Skin of body (tissue), 2 donors: ENCODE results near the gene PAPSS1. TPM values are rescaled to one million over a fixed set of nuclear protein-coding genes. Genes with fewer than 3 reads are reported as not detected.
A peak's percentile ranks its signal among the peaks of the same experiment; 100 is the strongest.
"Not testable (repeated sequence)": the region's sequence is repeated elsewhere in the genome, so short reads cannot be mapped to it uniquely, and the experiment has no call there.

Source experiments
- DNase-seq: peaks from one replicate; lab custom pipeline; 2025; lab: John Stamatoyannopoulos, UW
- total RNA-seq: library from RNA; depleted of rRNA; stranded (reverse); fragments of >200 nt; gene quantifications from one replicate; pipeline ENCODE4 v1.2.3, GENCODE V29; 2014

PAPSS1 gene
- total RNA-seq, 1 donor from 2014 or later, result 54.4 TPM

DNA sequence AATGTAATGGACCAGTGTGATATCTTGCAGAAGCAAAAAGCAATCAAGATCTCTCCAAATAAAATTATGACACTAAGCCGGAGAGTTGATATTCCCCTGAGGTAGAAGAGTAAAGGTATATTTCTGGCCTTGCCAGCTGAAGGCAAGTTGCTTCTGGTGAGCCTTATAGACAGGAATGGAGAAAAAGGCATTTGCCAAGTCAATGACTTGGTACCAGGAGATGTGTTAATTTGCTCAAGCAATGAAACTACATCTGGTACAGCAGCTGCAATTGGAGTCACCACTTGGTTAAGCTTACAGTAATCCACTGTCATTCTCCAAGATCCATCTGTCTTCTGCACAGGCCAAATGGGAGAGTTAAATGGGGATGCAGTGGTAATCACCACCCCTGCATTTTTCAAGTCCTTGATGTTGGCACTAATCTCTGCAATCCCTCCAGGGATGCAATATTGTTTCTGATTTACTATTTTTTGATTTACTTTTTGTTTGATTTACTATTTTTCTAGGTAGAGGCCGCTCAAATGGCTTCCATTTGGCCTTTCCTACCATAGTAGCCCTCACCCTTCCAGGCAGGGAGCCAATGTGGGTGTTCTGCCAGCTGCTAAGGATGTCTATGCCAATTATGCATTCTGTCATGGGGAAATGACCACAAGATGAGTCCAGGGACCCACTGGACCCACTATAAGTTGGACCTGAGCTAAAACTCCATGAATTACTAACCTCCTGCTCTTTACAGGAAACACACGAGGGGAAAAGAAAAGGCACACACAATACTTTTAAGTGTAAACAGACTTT lies 6.3 kb upstream of the PAPSS1 start:
- not testable (repeated sequence) for DNase-seq

- DNase-seq, result no peak
These were observed 5.3 kb upstream of the PAPSS1 start for GRCh38 chr4:107725281-107725859.

GRCh38 chr4:107723331-107723730 lies 3.3 kb upstream of the PAPSS1 start:
- DNase-seq, result not testable (repeated sequence)

DNA sequence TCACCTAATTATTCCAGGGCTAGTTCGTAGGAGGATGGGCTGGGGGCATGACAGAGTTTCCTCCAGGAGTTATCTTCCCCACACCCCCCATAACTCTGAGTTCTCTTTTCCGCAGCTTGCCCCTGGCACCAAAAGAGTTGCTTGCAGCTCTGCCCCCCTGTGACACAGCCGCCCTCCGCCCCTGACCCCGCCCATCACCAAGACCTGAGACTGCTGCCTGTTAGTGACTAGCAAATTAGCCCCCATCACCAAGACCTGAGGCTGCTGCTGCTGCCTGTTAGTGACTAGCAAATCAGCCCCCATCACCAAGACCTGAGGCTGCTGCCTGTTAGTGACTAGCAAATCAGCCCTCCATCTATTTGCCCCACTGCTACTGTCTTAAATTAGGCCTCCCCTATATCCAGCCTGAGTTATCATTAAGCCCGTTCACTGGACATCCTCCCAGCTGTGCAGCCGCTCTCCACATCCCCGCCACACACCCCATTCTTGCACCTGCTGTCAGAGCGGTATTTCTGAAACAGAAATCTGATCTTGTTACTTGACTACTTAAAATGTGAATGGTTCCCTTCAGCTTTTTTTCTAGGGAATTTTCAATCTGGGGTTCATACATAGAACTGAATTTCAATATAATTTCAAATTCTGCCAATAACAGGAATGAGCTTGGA lies 1.5 kb upstream of the PAPSS1 start:
- peak; percentile 4 for DNase-seq

DNA sequence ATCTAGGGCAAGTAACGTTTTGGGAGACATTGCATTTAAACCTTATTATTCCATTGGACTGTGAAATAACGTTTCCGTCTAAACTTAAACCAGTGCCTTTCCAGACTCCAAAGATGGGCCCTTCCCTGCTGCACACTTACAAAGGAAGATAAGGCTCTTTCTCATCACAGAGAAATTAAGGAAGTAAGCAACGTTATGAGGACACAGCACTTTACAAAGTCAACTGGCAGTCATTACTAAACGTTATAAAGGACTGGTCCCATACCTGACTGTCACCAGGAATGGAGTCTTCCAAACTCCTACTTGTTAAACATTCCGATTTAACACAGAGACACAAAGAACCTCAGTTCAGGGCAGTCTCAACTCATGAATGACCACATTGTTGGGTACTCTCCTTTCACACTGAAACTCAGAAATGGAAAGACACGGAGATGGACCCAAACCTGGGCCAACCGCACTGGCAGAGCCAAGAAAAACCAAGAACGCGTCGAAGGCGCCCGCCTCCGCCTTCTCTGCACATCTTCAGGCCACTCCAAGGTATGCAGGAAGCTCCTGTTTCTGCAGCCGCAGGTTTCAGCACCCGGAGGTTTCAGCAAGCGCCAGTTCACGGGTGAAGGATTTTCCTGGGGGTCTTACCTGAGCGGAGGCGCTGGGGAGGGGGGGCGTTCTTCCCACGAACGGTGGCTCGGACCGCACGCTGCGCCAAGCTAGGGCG lies 670 bp downstream of the PAPSS1 start:
- no peak for DNase-seq

- no peak for DNase-seq
These were observed 1.6 kb downstream of the PAPSS1 start for GRCh38 chr4:107718351-107718965.

GRCh38 chr4:107714256-107714655 lies 5.8 kb downstream of the PAPSS1 start:
- no peak for DNase-seq

DNA sequence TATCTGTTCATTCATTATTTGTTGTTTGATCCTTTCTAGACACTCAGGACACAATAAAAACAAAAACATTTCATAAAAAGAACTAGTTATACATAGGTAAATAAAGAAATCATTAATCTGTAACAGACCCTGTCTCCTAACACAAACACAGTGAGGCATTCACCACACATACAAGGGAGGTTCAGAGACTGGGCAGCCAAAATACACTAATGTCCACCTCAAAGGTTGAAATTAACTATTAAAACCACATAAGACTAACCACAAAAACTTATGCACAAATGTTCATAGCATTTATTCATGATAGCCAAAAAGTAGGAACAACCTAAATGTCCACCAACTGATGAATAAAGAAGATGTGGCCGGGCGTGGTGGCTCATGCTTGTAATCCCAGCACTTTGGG lies 7.8 kb downstream of the PAPSS1 start:
- no peak for DNase-seq

DNA sequence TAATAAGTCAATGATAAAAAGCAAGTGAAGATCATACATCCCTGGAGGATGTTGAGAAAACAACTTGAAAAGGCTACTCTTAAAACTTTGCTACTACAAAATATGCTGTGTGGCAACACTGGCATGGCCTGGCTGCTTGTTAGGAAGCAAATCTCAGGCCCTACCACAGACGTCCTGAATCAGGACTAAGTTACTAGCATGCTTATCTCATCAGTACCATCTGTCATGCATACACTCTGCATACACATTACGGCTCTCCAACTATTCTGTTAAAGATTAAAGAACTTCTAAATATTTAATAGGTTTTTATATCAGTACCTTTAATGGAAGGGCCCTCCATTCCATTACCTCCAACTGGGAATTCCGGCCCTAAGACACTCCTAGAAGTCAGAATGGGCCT lies 8.2 kb downstream of the PAPSS1 start:
- no peak for DNase-seq

GRCh38 chr4:107710493-107711459 lies 9.3 kb downstream of the PAPSS1 start:
- DNase-seq, result no peak

DNA sequence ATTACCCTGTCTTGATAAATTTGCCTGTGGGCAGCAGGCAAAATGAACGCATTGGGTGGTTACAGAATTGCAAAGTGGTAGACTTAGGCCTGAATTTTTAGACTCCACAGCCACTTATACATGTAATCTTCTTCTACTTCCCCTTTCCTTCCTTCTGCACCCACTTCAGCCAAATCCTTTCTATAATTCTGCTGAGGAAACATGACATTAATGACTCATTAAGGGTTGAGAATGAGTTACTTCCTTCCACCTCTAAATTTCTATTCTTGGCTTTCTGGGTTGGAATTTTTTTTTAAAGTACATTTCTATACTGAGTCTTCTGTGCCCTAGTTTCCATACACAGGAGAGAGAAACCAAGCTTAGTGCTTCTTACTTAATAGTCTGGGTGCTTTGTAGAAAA lies 10.1 kb downstream of the PAPSS1 start:
- DNase-seq, result no peak

GRCh38 chr4:107708225-107708624 lies 11.8 kb downstream of the PAPSS1 start:
- DNase-seq, result no peak

DNA sequence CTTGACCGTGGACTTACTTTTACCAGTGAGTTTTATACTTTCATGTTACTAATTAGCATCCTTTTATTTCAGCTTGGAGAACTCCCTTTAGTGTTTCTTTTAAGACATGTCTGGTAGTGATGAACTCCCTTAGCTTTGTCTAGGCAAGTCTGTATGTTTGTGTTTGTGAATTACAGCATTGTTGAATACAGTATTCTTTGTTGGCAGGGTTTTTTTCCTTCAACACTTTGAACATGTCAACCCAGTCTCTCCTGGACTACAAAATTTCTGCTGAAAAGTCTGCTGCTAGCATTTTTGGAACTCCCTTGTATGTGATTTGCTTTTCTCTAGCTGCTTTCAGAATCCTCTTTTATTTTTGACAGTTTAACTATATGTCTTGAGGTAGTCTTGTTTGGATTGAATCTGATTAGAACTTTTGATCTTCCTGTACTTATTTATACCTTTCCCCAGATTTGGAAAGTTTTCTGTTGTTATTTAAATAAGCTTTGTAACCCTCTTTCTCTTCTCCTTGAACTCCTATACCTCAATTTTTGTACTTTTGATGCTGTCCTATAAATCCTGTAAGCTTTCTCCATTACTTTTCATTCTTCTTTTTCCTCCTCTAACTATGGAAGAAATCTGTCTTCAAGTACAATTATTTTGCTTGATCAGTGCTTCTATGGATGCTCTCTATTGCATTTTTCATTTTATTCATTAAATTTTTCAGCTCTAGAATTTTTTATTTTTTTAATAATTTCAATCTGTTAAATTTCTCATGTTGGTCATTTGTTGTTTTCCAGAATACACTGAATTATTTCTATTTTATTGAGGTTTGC lies 14.1 kb downstream of the PAPSS1 start:
- DNase-seq, result no peak

DNA sequence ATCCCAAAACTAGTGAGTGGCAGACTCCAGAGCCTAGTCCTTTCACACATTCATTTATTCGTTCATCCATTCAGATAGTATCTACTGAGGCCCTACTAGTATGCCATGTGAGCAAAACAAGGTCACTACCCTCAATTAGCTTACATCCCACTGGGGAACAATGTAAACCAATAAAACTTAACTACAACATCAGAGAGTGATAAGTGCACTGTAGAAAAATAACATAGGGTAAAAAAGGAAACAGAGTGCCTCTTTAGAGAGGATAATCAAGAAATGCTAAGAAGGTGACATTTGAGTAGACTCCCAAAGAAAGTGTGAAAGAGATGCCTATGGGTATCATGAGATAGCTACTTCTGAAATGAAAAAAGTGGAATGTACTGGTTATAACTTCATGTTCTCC lies 18.5 kb downstream of the PAPSS1 start:
- no peak for DNase-seq

GRCh38 chr4:107699466-107700206 lies 20.4 kb downstream of the PAPSS1 start:
- DNase-seq, result no peak

GRCh38 chr4:107696187-107696586 lies 23.8 kb downstream of the PAPSS1 start:
- not testable (repeated sequence) for DNase-seq

DNA sequence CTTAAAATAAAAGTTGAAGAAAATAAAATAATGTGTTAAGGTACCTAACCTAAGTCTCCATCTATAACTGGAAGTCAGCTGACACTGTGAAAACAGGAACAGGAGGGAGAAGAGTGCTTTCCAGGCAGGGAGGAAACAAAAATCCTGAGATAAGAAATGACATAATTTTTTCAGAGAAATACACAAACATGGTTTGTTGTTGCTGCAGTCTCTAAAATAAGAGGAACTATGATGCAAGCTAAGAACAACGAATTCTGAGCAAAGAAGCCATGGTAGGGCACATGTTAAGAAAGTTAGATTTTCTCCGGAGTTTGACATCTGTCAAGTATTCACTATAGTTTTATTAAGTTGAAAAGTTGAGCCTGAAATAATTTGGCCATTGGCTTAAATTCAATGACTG lies 26.9 kb downstream of the PAPSS1 start:
- no peak for DNase-seq

DNA sequence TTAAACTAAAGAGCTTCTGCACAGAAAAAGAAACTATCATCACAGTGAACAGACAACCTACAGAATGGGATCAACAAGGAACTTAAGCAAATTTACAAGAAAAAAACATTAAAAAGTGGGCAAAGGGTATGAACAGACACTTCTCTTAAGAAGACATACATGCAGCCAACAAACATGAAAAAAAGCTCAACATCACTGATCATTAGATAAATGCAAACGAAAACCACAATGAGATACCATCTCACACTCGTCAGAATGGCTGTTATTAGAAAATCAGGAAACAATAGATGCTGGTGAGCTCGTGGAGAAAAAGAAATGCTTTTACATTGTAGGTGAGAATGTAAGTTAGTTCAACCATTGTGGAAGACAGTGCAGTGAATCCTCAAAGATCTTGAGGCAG lies 27.8 kb downstream of the PAPSS1 start:
- DNase-seq, result no peak

DNA sequence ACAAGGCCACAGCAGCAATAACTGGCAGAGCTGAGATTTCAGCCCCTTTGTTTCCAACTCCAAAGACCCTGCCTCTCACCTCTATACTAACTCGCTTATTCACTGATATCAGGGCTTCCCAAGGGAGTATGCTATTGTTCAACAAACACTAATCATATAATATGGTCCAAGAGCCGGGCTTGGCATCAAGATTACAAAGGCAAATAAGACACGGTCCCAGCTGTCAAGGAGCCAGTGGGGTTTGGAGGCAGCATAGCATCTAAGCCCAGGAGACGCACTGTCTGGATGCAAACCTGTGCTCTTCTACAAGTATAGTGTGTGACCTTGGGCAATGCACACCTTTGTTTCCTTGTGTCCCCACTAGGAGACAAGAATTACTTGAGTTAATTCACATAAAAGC lies 28.7 kb downstream of the PAPSS1 start:
- DNase-seq, result no peak
